ENCODE results near the gene PDE6D. TPM values are rescaled to one million over a fixed set of nuclear protein-coding genes. Genes with fewer than 3 reads are reported as not detected.

Gene PDE6D
- total and polyA plus RNA-seq, 2 donors (not counting 1 experiment from before 2014, with no cell fraction given) = 31.9 to 36.5 TPM

DNA sequence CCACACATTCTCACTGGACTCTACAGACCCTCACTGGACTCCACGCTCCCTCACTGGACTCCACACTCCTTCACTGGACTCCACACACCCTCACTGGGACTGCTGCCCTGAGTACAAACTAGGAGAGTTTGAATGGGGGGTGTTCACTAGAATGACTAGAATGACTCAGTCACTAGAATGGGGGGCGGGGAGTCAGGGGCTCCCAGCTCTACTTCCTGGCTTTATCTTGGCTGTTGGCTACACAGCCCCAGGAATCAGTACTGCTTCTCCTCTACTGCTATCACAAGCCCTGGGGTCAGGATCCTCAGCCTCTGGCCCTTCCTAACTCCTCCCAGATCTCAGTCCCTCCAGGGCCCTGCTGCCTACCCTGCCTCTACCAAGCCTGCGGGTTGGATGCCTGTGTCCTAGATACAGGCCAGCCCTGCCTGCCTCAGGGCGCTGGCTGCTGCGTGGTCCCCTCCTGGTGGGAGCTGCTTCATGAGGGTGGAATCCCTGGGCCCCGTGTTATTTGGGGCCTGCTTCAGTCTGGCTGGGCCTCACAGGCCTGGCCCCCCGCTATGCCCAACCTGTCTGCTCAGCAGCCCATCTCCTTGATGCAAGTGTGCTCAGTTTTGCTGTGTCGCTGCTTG, 65.0 kb downstream of the PDE6D start:
- WGBS (ENCODE audit: insufficient coverage) = 98% methylated on average over 7 of the region's 8 CpGs
- H3K36me3 ChIP-seq (replicated peaks in 1 of 2; ENCODE audit: control extremely low read depth in 1 of 2, control insufficient read depth in 1 of 2, extremely low read depth in 1 of 2, insufficient read depth in 2 of 2, low read length in 1 of 2) = peaks cover 0 to 29% of the 10 kb centered on the region in 2 experiments
- H3K4me2 ChIP-seq (replicated peaks; ENCODE audit: low read depth, low read length, poor library complexity, severe bottlenecking) = no peak overlapping the region
- no peak overlapping the region for H3K27ac ChIP-seq (ENCODE audit: low read length in 2 of 2)
- peaks cover 78% of the 10 kb centered on the region for H3K4me1 Mint-ChIP-seq
- intact Hi-C loops (cut with micrococcal nuclease) = loop anchor here (1.0 kb wide), 5 partner anchors 29 to 186 kb away; partner anchors contain the start of gene NMUR1
- TF ChIP-seq, protein P1, sequence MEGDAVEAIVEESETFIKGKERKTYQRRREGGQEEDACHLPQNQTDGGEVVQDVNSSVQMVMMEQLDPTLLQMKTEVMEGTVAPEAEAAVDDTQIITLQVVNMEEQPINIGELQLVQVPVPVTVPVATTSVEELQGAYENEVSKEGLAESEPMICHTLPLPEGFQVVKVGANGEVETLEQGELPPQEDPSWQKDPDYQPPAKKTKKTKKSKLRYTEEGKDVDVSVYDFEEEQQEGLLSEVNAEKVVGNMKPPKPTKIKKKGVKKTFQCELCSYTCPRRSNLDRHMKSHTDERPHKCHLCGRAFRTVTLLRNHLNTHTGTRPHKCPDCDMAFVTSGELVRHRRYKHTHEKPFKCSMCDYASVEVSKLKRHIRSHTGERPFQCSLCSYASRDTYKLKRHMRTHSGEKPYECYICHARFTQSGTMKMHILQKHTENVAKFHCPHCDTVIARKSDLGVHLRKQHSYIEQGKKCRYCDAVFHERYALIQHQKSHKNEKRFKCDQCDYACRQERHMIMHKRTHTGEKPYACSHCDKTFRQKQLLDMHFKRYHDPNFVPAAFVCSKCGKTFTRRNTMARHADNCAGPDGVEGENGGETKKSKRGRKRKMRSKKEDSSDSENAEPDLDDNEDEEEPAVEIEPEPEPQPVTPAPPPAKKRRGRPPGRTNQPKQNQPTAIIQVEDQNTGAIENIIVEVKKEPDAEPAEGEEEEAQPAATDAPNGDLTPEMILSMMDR (IDR thresholded peaks at IDR 0.05) = no peak
- no peak for TF ChIP-seq EZH2 (IDR thresholded peaks at IDR 0.05; ENCODE audit: borderline replicate concordance, insufficient read depth, low read depth, low read length, poor library complexity, severe bottlenecking)
- H3K4me1 ChIP-seq (ENCODE audit: control insufficient read depth in 2 of 2, insufficient read depth in 2 of 2, low read length in 2 of 2) = peaks cover 57 to 69% of the 10 kb centered on the region in 2 donors
- ATAC-seq (ENCODE audit: low read depth) = no peak
- no peaks in the 10 kb centered on the region for H3K27me3 ChIP-seq (replicated peaks in 1 of 4; ENCODE audit: control extremely low read depth in 1 of 4, control insufficient read depth in 3 of 4, insufficient read depth in 4 of 4, low read length in 3 of 4)
- peaks cover 0 to 17% (median 5%) of the 10 kb centered on the region in 3 donors for H3K9me3 ChIP-seq (ENCODE audit: control extremely low read depth in 1 of 3, control insufficient read depth in 2 of 3, insufficient read depth in 1 of 3, low read length in 2 of 3)
- POLR2A ChIA-PET = interaction anchor here (0.6 to 6.5 kb wide), 9 partner anchors 9 to 104 kb away, joined by 3 to 75 read pairs (median 10); no protein-coding TSS in a partner anchor
- no peaks in the 10 kb centered on the region for H3K27me3 Mint-ChIP-seq
- no peak overlapping the region for H3K9ac ChIP-seq (ENCODE audit: low read length)
- no peak overlapping the region for H3K4me3 Mint-ChIP-seq
- peak; percentile 49 for DNase-seq
- CTCF ChIA-PET = interaction anchor here (1.1 to 11.9 kb wide), 15 partner anchors 8 to 233 kb away, joined by 3 to 785 read pairs (median 9); partner anchors contain the start of genes COPS7B and PTMA
- H3K79me2 ChIP-seq (ENCODE audit: control insufficient read depth, insufficient read depth, low read length) = peaks cover 33% of the 10 kb centered on the region
- no peak overlapping the region for H3K4me3 ChIP-seq (ENCODE audit: control extremely low read depth in 1 of 5, extremely low read depth in 1 of 5, insufficient read depth in 1 of 5, low read depth in 2 of 5, low read length in 4 of 5)
- no peak overlapping the region for H2AFZ ChIP-seq (ENCODE audit: insufficient read depth, low read depth, low read length, poor library complexity, severe bottlenecking)
- no peaks in the 10 kb centered on the region for H3K9me3 Mint-ChIP-seq (ENCODE audit: insufficient read depth)
- peak overlapping the region; percentile 91 for H3K27ac Mint-ChIP-seq
- peaks cover 33% of the 10 kb centered on the region for H4K20me1 ChIP-seq (ENCODE audit: control insufficient read depth, insufficient read depth, low read length, poor library complexity, severe bottlenecking)

DNA sequence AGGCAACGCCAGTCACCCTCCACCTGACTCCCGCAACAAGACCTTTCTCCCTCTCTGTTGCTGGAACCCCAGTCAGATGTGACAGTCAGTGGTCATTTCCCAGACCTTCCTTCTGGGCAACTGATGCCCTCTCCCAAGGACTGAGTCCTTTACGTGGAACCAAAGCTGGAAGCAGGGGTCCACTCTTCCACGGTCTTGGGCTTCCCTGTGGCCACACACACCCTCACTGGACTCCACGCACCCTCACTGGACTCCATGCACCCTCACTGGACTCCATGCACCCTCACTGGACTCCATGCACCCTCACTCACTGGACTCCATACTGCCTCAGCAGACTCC, 65.6 kb downstream of the PDE6D start:
- Mint-ChIP-seq H3K9me3 (ENCODE audit: insufficient read depth) (no peaks in the 10 kb centered on the region), H3K4me1 (peaks cover 72% of the 10 kb centered on the region), H3K27me3 (no peaks in the 10 kb centered on the region), H3K4me3 (no peak overlapping the region), H3K27ac (peak overlapping the region; percentile 91)
- Histone ChIP-seq H3K4me3 (ENCODE audit: control extremely low read depth in 1 of 5, extremely low read depth in 1 of 5, insufficient read depth in 1 of 5, low read depth in 2 of 5, low read length in 4 of 5) (no peak overlapping the region), H3K9me3 (ENCODE audit: control extremely low read depth in 1 of 3, control insufficient read depth in 2 of 3, insufficient read depth in 1 of 3, low read length in 2 of 3) (peaks cover 0 to 17% (median 5%) of the 10 kb centered on the region in 3 donors), H3K27ac (ENCODE audit: low read length in 2 of 2) (no peak overlapping the region), H3K4me1 (ENCODE audit: control insufficient read depth in 2 of 2, insufficient read depth in 2 of 2, low read length in 2 of 2) (peaks cover 51 to 68% of the 10 kb centered on the region in 2 donors), H2AFZ (ENCODE audit: insufficient read depth, low read depth, low read length, poor library complexity, severe bottlenecking) (no peak overlapping the region), H4K20me1 (ENCODE audit: control insufficient read depth, insufficient read depth, low read length, poor library complexity, severe bottlenecking) (peaks cover 39% of the 10 kb centered on the region), H3K4me2 (replicated peaks; ENCODE audit: low read depth, low read length, poor library complexity, severe bottlenecking) (no peak overlapping the region), H3K79me2 (ENCODE audit: control insufficient read depth, insufficient read depth, low read length) (peaks cover 39% of the 10 kb centered on the region), H3K27me3 (replicated peaks in 1 of 4; ENCODE audit: control extremely low read depth in 1 of 4, control insufficient read depth in 3 of 4, insufficient read depth in 4 of 4, low read length in 3 of 4) (no peaks in the 10 kb centered on the region), H3K36me3 (replicated peaks in 1 of 2; ENCODE audit: control extremely low read depth in 1 of 2, control insufficient read depth in 1 of 2, extremely low read depth in 1 of 2, insufficient read depth in 2 of 2, low read length in 1 of 2) (peaks cover 0 to 32% of the 10 kb centered on the region in 2 experiments), H3K9ac (ENCODE audit: low read length) (no peak overlapping the region)
- TF ChIP-seq, protein P1 (IDR thresholded peaks at IDR 0.05) = no peak
- TF ChIP-seq EZH2 (IDR thresholded peaks at IDR 0.05; ENCODE audit: borderline replicate concordance, insufficient read depth, low read depth, low read length, poor library complexity, severe bottlenecking) = no peak
- ATAC-seq (ENCODE audit: low read depth) (no peak), DNase-seq (no peak)
- ChIA-PET POLR2A (interaction anchor here (0.5 to 6.5 kb wide), 10 partner anchors 9 to 759 kb away, joined by 3 to 169 read pairs (median 8); no protein-coding TSS in a partner anchor), CTCF (interaction anchor here (1.0 to 11.9 kb wide), 23 partner anchors 8 to 201 kb away, joined by 3 to 785 read pairs (median 9); partner anchors contain the start of genes COPS7B and PTMA)
- intact Hi-C loops (cut with micrococcal nuclease) = loop anchor here (1.0 kb wide), 5 partner anchors 28 to 185 kb away; partner anchors contain the start of gene NMUR1
- 53% methylated on average over 5 of the region's 5 CpGs for WGBS (ENCODE audit: insufficient coverage)
